Adipocyte (in vitro differentiated cells): ENCODE data around the gene MT4.

Experiments
- DNase-seq: peaks from one replicate; pipeline ENCODE4 v3.0.0-alpha.2; 2015; ENCODE audit warnings: low read depth
- H3K27me3 ChIP-seq: replicated peaks from 2 replicates; pipeline ENCODE4 v1.7.0; 2013; ENCODE audit warnings: mild to moderate bottlenecking, low read length, moderate library complexity; ENCODE audit not compliant: control insufficient read depth, insufficient read depth
- H3K36me3 ChIP-seq: 2 replicates; pipeline ENCODE4 v1.7.0; 2013; ENCODE audit warnings: low read length, mild to moderate bottlenecking, moderate library complexity; ENCODE audit not compliant: control insufficient read depth, insufficient read depth, severe bottlenecking
- H3K4me1 ChIP-seq: 2 replicates; pipeline ENCODE4 v1.7.0; 2013; ENCODE audit warnings: mild to moderate bottlenecking, low read length, moderate library complexity; ENCODE audit not compliant: control insufficient read depth, insufficient read depth
- H3K4me3 ChIP-seq: 2 replicates; pipeline ENCODE4 v1.7.0; 2013; ENCODE audit warnings: mild to moderate bottlenecking, low read length, moderate library complexity
- H3K9ac ChIP-seq: 2 replicates; pipeline ENCODE4 v1.7.0; 2013; ENCODE audit warnings: mild to moderate bottlenecking, low read length, moderate library complexity
- H3K9me3 ChIP-seq: 2 replicates; pipeline ENCODE4 v1.7.0; 2013; ENCODE audit warnings: mild to moderate bottlenecking, low read length, moderate library complexity; ENCODE audit not compliant: control insufficient read depth

Gene MT4

GRCh38 chr16:56539656-56540055 lies 25.2 kb upstream of the MT4 start:
- Histone ChIP-seq H3K4me3 (no peak overlapping the region), H3K4me1 (peaks cover 11% of the 10 kb centered on the region), H3K9me3 (no peaks in the 10 kb centered on the region), H3K27me3 (peaks cover 10% of the 10 kb centered on the region), H3K9ac (no peak overlapping the region), H3K36me3 (no peaks in the 10 kb centered on the region)
- DNase-seq: no peak

DNA sequence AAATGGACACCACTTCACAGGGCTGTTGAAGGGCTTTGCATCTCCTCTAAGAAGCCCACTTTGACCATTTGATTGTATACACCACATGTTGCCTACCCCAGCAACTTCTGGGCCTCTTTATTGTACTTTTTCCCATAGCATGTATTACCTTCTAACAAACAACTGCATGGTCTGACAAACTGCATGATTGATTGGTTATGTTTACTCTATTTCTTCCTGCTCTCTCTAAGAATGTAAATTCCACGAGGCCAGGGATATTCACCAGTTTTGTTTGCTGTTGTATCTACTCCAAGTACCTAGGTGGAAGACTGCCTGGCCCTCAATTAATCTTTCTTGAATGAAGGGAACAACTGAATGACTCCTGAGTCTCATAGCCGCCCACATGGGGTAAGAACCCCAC lies 22.8 kb upstream of the MT4 start:
- Histone ChIP-seq H3K9me3 (no peaks in the 10 kb centered on the region), H3K4me3 (no peak overlapping the region), H3K9ac (no peak overlapping the region), H3K36me3 (no peaks in the 10 kb centered on the region), H3K27me3 (peaks cover under 1% of the 10 kb centered on the region), H3K4me1 (peaks cover 7% of the 10 kb centered on the region)
- DNase-seq: no peak

DNA sequence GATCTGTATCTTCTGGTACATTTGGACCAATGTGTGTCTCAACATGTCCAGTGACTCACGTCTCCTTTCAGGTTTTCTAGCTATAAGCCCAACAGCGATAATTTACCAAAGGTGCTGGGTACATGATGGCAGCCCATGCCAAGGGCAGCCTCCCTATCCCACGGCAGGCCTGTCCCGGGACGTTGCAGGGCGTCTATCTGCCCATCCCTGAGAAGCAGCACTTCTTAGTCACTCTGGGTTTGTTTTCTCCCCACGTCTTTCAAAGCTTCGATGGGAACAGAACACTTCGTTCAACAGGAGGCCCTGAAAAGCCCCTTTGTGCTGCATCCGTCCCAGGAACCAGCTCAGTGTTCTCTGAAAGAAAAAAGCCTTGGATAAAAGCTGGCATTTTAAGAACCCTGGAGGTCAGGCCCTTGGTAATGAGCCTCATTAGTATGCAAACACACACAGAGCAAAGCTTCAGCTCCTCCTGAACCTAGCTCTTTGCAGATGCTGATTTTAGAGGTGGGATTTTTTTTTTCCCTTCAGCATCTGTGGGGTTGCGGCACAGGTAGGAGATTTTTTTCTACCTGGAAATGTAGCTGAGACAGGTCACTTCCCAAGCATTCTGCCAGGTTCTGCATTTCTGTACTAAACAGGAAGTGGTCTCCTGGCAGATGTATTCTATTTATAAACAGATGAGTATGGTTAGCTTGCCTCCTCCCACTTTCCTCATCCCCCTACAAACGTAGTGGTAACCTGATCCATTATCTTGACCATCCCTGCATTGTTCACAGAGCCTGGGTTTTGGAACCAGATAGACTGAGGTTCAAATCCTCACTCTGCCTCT lies 17.5 kb upstream of the MT4 start:
- DNase-seq: no peak
- Histone ChIP-seq H3K4me1 (peaks cover 5% of the 10 kb centered on the region), H3K9me3 (no peaks in the 10 kb centered on the region), H3K27me3 (no peaks in the 10 kb centered on the region), H3K9ac (no peak overlapping the region), H3K4me3 (no peak overlapping the region), H3K36me3 (no peaks in the 10 kb centered on the region)

DNA sequence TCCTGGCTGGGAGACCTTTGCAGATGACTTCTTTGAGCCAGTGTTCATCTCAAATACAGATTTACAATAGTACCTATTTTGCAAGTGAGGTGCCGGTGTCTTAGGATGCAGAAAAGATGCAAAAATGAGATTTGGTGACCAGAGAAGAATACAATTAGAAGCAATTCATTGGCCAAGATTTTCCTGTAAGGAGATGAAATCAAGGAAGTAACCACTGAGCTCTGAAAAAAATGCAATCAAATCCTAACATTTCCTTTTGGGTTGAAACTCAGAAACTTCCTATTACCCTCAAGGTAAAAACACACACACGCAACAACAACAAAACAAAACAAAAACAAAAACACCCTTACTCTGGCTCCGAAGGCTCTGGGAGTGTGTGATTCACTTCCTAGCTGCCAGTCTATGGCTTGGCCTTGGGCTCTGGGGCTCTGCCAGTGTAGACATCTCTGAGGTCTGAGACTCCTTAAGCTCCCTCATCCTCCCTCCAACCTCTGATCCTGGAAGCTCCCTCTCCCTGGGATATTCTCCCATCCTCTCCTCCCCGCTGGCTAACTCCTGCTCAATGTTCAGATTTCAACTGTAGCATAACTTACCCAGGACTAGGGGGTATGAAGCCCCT lies 16.8 kb upstream of the MT4 start:
- Histone ChIP-seq H3K36me3 (no peaks in the 10 kb centered on the region), H3K27me3 (no peaks in the 10 kb centered on the region), H3K4me1 (peaks cover 5% of the 10 kb centered on the region), H3K9me3 (no peaks in the 10 kb centered on the region), H3K4me3 (no peak overlapping the region), H3K9ac (no peak overlapping the region)
- DNase-seq: no peak

- Histone ChIP-seq H3K4me1 (peaks cover 5% of the 10 kb centered on the region), H3K9me3 (no peaks in the 10 kb centered on the region), H3K36me3 (no peaks in the 10 kb centered on the region), H3K9ac (no peak overlapping the region), H3K4me3 (no peak overlapping the region), H3K27me3 (no peaks in the 10 kb centered on the region)
- DNase-seq: no peak
Measured at GRCh38 chr16:56549161-56549560, 15.7 kb upstream of the MT4 start.

- Histone ChIP-seq H3K4me1 (peaks cover 5% of the 10 kb centered on the region), H3K27me3 (peaks cover 6% of the 10 kb centered on the region), H3K9ac (no peak overlapping the region), H3K9me3 (no peaks in the 10 kb centered on the region), H3K36me3 (no peaks in the 10 kb centered on the region), H3K4me3 (no peak overlapping the region)
- no peak for DNase-seq
Measured at GRCh38 chr16:56549744-56550385, 15.0 kb upstream of the MT4 start.

GRCh38 chr16:56551796-56552738 lies 12.8 kb upstream of the MT4 start:
- no peak overlapping the region for H3K4me3 ChIP-seq
- H3K9me3 ChIP-seq: no peaks in the 10 kb centered on the region
- H3K27me3 ChIP-seq: peaks cover 8% of the 10 kb centered on the region
- H3K4me1 ChIP-seq: peaks cover 5% of the 10 kb centered on the region
- no peak overlapping the region for H3K9ac ChIP-seq
- no peak for DNase-seq
- H3K36me3 ChIP-seq: no peaks in the 10 kb centered on the region

GRCh38 chr16:56554441-56554840 lies 10.4 kb upstream of the MT4 start:
- no peak overlapping the region for H3K9ac ChIP-seq
- DNase-seq: no peak

DNA sequence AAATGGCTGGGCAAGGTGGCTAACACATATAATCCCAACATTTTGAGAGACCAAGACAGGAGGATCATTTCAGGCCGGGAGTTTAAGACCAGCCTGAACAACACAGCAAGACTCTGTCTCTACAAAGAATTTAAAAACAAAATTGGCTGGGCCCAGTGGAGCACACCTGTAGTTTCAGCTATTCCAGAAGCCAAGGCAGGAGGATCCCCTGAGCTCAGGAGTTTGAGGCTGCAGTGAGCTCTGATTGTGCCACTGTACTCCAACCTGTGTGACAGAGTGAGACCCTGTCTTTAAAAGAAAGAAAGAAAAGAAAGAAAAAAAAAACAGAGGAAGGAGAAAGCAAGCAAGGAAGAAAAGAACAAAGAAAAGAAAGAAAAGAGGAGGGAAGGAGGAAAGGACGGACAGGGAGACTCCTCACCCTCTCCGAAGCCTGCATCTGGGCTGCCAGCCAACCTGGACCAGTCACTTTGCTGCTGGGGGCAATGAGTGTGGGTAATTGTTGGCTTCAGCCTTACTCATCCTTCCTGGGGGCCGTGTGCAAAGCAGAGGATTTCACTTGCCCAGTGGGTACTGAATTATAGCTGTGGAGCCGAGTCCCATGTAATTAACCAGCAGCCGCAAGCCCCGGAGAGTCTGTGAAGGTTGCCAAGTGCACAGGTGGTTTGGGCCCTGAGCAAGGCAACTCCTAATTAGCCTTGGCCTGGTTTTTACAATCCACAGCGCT lies 6.7 kb upstream of the MT4 start:
- H3K9me3 ChIP-seq: no peaks in the 10 kb centered on the region
- H3K4me3 ChIP-seq: no peak overlapping the region
- H3K36me3 ChIP-seq: no peaks in the 10 kb centered on the region
- no peaks in the 10 kb centered on the region for H3K4me1 ChIP-seq
- peak; percentile 42 for DNase-seq
- peaks cover 8% of the 10 kb centered on the region for H3K27me3 ChIP-seq
- H3K9ac ChIP-seq: no peak overlapping the region

More at GRCh38 chr16:56554441-56554840, 10.4 kb upstream of the MT4 start:
- Histone ChIP-seq H3K4me1 (peaks cover 5% of the 10 kb centered on the region), H3K4me3 (no peak overlapping the region), H3K27me3 (peaks cover 8% of the 10 kb centered on the region), H3K9me3 (no peaks in the 10 kb centered on the region), H3K36me3 (no peaks in the 10 kb centered on the region)

DNA sequence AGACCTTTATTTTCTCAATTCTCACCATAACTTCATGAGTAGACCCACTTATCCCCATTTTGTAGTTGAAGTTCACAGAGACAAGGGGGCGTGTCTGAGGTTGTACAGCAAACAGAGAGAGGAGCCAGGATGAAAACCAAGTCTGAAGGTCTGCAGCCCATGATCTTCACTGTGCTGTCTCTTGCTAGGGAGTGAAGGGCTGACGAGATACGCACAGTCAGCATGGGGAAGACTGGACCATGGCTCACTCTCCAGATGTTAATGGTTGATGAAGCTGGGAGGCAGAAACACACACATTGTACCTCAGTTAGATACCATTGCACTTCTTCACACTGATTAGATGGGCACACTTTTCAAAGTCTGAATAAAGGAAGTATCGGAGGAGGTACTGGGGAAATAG lies 5.8 kb upstream of the MT4 start:
- Histone ChIP-seq H3K27me3 (peaks cover 8% of the 10 kb centered on the region), H3K9ac (no peak overlapping the region), H3K9me3 (no peaks in the 10 kb centered on the region), H3K36me3 (no peaks in the 10 kb centered on the region), H3K4me1 (no peaks in the 10 kb centered on the region), H3K4me3 (no peak overlapping the region)
- no peak for DNase-seq
